HEK293 (cell line): Measurements from ENCODE around the gene FIS1.

Experiments used
- CTCF ChIA-PET: fragments of 350-600 bp; formaldehyde crosslinking; extraction: SDS; loops from one replicate; lab custom pipeline; 2021; ENCODE audit warnings: antibody characterized with exemption; lab: Yijun Ruan, JAX
- POLR2A ChIA-PET: fragments of 300-600 bp; formaldehyde crosslinking; extraction: SDS; loops from one replicate; lab custom pipeline; 2020; ENCODE audit warnings: antibody characterized with exemption, inconsistent platforms; lab: Yijun Ruan, JAX
- H3K27ac ChIP-seq: fragments of 200-500 bp; sonication (Bioruptor generic); 2 replicates; pipeline ENCODE4 v1.5.1; 2014; ENCODE audit warnings: low read depth, low read length, control low read depth, inconsistent platforms; ENCODE audit errors: extremely low read depth
- H3K36me3 ChIP-seq, 2 experiments: fragments of 200-500 bp in 1 of 2; sonication (Bioruptor generic) in 1 of 2; 1 replicate in 1 of 2; 2 replicates in 1 of 2; pipeline ENCODE4 v1.5.1; 2014 to 2017; ENCODE audit warnings: inconsistent platforms in 2 of 2, low read length in 2 of 2; ENCODE audit not compliant: control insufficient read depth in 2 of 2, insufficient read depth in 1 of 2
- H3K4me1 ChIP-seq: fragments of 200-500 bp; sonication (Bioruptor generic); 2 replicates; pipeline ENCODE4 v1.5.1; 2014; ENCODE audit warnings: mild to moderate bottlenecking, low read length, inconsistent platforms; ENCODE audit not compliant: control insufficient read depth, insufficient read depth
- H3K4me3 ChIP-seq: 2 replicates; pipeline ENCODE4 v1.5.1; 2011; ENCODE audit warnings: low read depth, mild to moderate bottlenecking, control low read depth, low read length, moderate library complexity
- H3K9me3 ChIP-seq: fragments of 200-500 bp; sonication (Bioruptor generic); 2 replicates; pipeline ENCODE4 v1.5.1; 2014; ENCODE audit warnings: low read depth, low read length, inconsistent platforms; ENCODE audit not compliant: control insufficient read depth, insufficient read depth
- ATF2 ChIP-seq: fragments of 450-650 bp; formaldehyde crosslinking; IDR thresholded peaks from 2 replicates; pipeline ENCODE4 v1.5.1; 2016; ENCODE audit warnings: missing biosample characterization, missing genetic modification characterization, low read depth
- EGR2 ChIP-seq: fragments of 450-650 bp; formaldehyde crosslinking; IDR thresholded peaks from 2 replicates; pipeline ENCODE4 v1.5.1; 2016; ENCODE audit warnings: low read depth, missing biosample characterization, missing genetic modification characterization
- HOXC10 ChIP-seq: sonication (generic); formaldehyde crosslinking; IDR thresholded peaks from 2 replicates; pipeline ENCODE4 v1.8.1; 2023; ENCODE audit warnings: mild to moderate bottlenecking, missing genetic modification reagents
- KLF1 ChIP-seq: fragments of 450-650 bp; formaldehyde crosslinking; IDR thresholded peaks from 2 replicates; pipeline ENCODE4 v1.5.1; 2016; ENCODE audit warnings: missing biosample characterization, missing genetic modification characterization
- MEIS1 ChIP-seq: sonication (generic); formaldehyde crosslinking; IDR thresholded peaks from 2 replicates; pipeline ENCODE4 v1.8.1; 2022; ENCODE audit warnings: missing genetic modification reagents, mild to moderate bottlenecking, borderline replicate concordance
- PBX3 ChIP-seq: sonication (generic); formaldehyde crosslinking; IDR thresholded peaks from 2 replicates; pipeline ENCODE4 v1.8.1; 2022; ENCODE audit warnings: mild to moderate bottlenecking, moderate library complexity, missing genetic modification reagents
- PRDM2 ChIP-seq: fragments of 450-650 bp; formaldehyde crosslinking; IDR thresholded peaks from 2 replicates; pipeline ENCODE4 v1.5.1; 2016; ENCODE audit warnings: missing biosample characterization, missing genetic modification characterization, borderline replicate concordance
- SALL2 ChIP-seq: fragments of 450-650 bp; formaldehyde crosslinking; IDR thresholded peaks from 2 replicates; pipeline ENCODE4 v1.5.0; 2017; ENCODE audit warnings: missing biosample characterization, mild to moderate bottlenecking, missing genetic modification characterization, borderline replicate concordance
- SP2 ChIP-seq: fragments of 450-650 bp; formaldehyde crosslinking; IDR thresholded peaks from 2 replicates; pipeline ENCODE4 v1.5.1; 2016; ENCODE audit warnings: missing biosample characterization, missing genetic modification characterization
- ZBTB44 ChIP-seq: fragments of 450-650 bp; IDR thresholded peaks from 2 replicates; pipeline ENCODE4 v1.5.1; 2018; ENCODE audit warnings: missing biosample characterization, mild to moderate bottlenecking, missing genetic modification characterization
- ZFHX2 ChIP-seq: fragments of 450-650 bp; formaldehyde crosslinking; conservative IDR thresholded peaks from 2 replicates; pipeline ENCODE4 v1.5.1; 2016; ENCODE audit warnings: missing biosample characterization, missing genetic modification characterization
- ZNF274 ChIP-seq, 2 experiments: fragments of 200-500 bp in 1 of 2; fragments of 450-650 bp in 1 of 2; sonication (Bioruptor generic) in 1 of 2; formaldehyde crosslinking in 1 of 2; IDR thresholded peaks; 2 replicates each; pipeline versions ENCODE4 v1.5.1 to v1.6.1; 2014 to 2016; ENCODE audit warnings: borderline replicate concordance in 1 of 2, inconsistent platforms in 1 of 2, low read length in 1 of 2, missing biosample characterization in 1 of 2, missing genetic modification characterization in 1 of 2
- ZNF324 ChIP-seq: fragments of 450-650 bp; formaldehyde crosslinking; IDR thresholded peaks from 2 replicates; pipeline ENCODE4 v1.5.1; 2016; ENCODE audit warnings: missing biosample characterization, missing genetic modification characterization
- ZNF433 ChIP-seq: fragments of 450-650 bp; formaldehyde crosslinking; IDR thresholded peaks from 2 replicates; pipeline ENCODE4 v1.5.1; 2016; ENCODE audit warnings: missing biosample characterization, missing genetic modification characterization, low read depth
- ZNF549 ChIP-seq: fragments of 450-650 bp; IDR thresholded peaks from 2 replicates; pipeline ENCODE4 v1.5.1; 2018; ENCODE audit warnings: missing biosample characterization, missing genetic modification characterization, mild to moderate bottlenecking, inconsistent platforms, moderate library complexity
- ZNF629 ChIP-seq: fragments of 450-650 bp; formaldehyde crosslinking; IDR thresholded peaks from 2 replicates; pipeline ENCODE4 v1.5.1; 2017; ENCODE audit warnings: missing biosample characterization, missing genetic modification characterization
- TF ChIP-seq, protein P1 (sequence below): fragments of 450-650 bp; formaldehyde crosslinking; IDR thresholded peaks from 2 replicates; pipeline ENCODE4 v1.5.1; 2017; ENCODE audit warnings: missing biosample characterization, mild to moderate bottlenecking, missing genetic modification characterization, moderate library complexity
- TF ChIP-seq, protein P2 (sequence below): fragments of 450-650 bp; formaldehyde crosslinking; IDR thresholded peaks from 2 replicates; pipeline ENCODE4 v1.5.1; 2016; ENCODE audit warnings: missing biosample characterization, missing genetic modification characterization

Gene FIS1

DNA sequence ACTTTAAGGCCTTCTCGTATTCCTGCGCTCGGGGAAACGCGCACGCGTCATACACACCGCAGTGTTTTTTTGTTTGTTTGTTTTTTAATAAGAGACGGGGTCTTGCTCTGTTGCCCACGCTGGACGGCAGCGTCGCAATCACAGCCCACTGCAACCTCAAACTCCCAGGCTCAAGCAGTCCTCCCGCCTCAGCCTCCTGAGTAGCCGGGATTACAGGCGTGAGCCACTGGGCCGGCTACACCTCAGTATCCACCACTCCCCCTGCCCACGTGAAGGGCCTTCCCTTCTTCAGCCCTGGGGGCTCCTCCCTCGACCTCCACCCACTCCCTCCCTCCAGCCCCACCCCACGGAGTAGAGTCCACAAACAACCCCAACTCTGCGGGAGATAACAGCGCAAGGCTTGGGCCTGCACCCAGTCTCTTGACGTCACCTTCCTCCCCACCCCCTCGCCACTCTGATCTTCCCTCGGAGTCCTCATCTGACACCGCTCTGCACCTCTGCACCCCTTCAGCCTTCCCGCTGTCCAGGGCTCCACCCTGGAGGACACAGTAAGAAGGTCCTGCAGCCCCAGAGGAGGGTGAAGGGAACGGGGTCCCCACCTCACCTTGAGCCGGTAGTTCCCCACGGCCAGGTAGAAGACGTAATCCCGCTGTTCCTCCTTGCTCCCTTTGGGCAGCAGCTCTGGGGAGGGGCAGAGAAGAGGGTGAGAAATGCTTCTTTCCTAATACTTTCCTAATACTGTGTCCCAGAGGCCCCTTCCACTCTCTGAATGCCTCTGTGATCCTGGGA is 4.5 kb downstream of the FIS1 start:
- Histone ChIP-seq H3K4me1 (no peaks in the 10 kb centered on the region; the same call in 1 of the 2 replicates), H3K9me3 (no peaks in the 10 kb centered on the region), H3K4me3 (no peak overlapping the region), H3K27ac (no peak overlapping the region), H3K36me3 (peaks cover 0 to 41% of the 10 kb centered on the region in 2 experiments; a peak in 2 of 3 replicates)
- ChIA-PET POLR2A (interaction anchor here (0.6 kb wide), 1 partner anchor 26 kb away, joined by 4 read pairs; no protein-coding TSS in a partner anchor), CTCF (interaction anchor here (0.8 kb wide), 1 partner anchor 92 kb away, joined by 5 read pairs; no protein-coding TSS in a partner anchor)
- no peak for TF ChIP-seq PRDM2 (tag by site-specific recombination)
- TF ChIP-seq SP2 = peak; percentile 23; the same call in 1 of the 2 replicates
- TF ChIP-seq KLF1 (tag by site-specific recombination) = peak; percentile 90
- TF ChIP-seq ZFHX2 (tag by site-specific recombination) = peak; percentile 79
- TF ChIP-seq SALL2 = no peak
- no peak for TF ChIP-seq ZBTB44 (tag by site-specific recombination)
- TF ChIP-seq EGR2 (tag by site-specific recombination) = peak; percentile 96
- no peak for TF ChIP-seq PBX3 (CRISPR knock-in tag)

DNA sequence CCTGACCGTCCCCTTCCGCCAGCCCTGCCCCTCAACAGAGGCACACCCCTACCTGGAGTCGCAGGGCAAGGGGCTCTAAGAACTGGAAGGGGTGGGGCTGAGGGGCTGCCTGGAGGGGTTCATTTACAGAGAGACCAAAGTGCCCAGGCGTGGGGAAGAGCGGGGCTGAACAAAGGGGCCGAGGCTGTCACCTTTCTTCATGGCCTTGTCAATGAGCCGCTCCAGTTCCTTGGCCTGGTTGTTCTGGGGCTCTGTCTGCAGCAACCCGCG is 5.0 kb downstream of the FIS1 start:
- H3K27ac ChIP-seq = no peak overlapping the region
- H3K4me3 ChIP-seq = no peak overlapping the region
- H3K36me3 ChIP-seq = peaks cover 0 to 45% of the 10 kb centered on the region in 2 experiments; a peak in 2 of 3 replicates
- no peaks in the 10 kb centered on the region for H3K4me1 ChIP-seq
- CTCF ChIA-PET = no interaction called here
- H3K9me3 ChIP-seq = no peaks in the 10 kb centered on the region
- POLR2A ChIA-PET = no interaction called here
- TF ChIP-seq, protein P1, sequence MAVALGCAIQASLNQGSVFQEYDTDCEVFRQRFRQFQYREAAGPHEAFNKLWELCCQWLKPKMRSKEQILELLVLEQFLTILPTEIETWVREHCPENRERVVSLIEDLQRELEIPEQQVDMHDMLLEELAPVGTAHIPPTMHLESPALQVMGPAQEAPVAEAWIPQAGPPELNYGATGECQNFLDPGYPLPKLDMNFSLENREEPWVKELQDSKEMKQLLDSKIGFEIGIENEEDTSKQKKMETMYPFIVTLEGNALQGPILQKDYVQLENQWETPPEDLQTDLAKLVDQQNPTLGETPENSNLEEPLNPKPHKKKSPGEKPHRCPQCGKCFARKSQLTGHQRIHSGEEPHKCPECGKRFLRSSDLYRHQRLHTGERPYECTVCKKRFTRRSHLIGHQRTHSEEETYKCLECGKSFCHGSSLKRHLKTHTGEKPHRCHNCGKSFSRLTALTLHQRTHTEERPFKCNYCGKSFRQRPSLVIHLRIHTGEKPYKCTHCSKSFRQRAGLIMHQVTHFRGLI = no peak
- no peak for TF ChIP-seq ZNF274 (IDR thresholded peaks at IDR 0.05; ENCODE audit: low read length)
- TF ChIP-seq ZNF274 (tag by site-specific recombination; IDR thresholded peaks at IDR 0.05; ENCODE audit: borderline replicate concordance) = no peak
- TF ChIP-seq HOXC10 (CRISPR knock-in tag) = no peak
- no peak for TF ChIP-seq ZNF629 (tag by site-specific recombination)
- no peak for TF ChIP-seq ZNF433 (tag by site-specific recombination)
- no peak for TF ChIP-seq ZNF324 (tag by site-specific recombination)
- TF ChIP-seq, protein P2, sequence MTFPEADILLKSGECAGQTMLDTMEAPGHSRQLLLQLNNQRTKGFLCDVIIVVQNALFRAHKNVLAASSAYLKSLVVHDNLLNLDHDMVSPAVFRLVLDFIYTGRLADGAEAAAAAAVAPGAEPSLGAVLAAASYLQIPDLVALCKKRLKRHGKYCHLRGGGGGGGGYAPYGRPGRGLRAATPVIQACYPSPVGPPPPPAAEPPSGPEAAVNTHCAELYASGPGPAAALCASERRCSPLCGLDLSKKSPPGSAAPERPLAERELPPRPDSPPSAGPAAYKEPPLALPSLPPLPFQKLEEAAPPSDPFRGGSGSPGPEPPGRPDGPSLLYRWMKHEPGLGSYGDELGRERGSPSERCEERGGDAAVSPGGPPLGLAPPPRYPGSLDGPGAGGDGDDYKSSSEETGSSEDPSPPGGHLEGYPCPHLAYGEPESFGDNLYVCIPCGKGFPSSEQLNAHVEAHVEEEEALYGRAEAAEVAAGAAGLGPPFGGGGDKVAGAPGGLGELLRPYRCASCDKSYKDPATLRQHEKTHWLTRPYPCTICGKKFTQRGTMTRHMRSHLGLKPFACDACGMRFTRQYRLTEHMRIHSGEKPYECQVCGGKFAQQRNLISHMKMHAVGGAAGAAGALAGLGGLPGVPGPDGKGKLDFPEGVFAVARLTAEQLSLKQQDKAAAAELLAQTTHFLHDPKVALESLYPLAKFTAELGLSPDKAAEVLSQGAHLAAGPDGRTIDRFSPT (tag by site-specific recombination) = no peak
- no peak for TF ChIP-seq MEIS1 (CRISPR knock-in tag)
- TF ChIP-seq ATF2 (tag by site-specific recombination) = no peak
- TF ChIP-seq ZNF549 (tag by site-specific recombination) = no peak
